ENCODE data around the gene TAF8. TPM values are rescaled to one million over a fixed set of nuclear protein-coding genes. Genes with fewer than 3 reads are reported as not detected.

TAF8 gene
- total RNA-seq, 1 experiment from 2014 or later: 35.5 TPM

Other genes starting within 250 kb of the TAF8 start
- gene USP49, start 155.1 kb upstream of the TAF8 start, total RNA-seq (2021; ENCODE audit: unreplicated experiment): 5.4 TPM
- gene MED20, start 129.4 kb upstream of the TAF8 start, total RNA-seq (2021; ENCODE audit: unreplicated experiment): 24.5 TPM
- 49.1 TPM for gene BYSL, start 129.0 kb upstream of the TAF8 start, total RNA-seq (2021; ENCODE audit: unreplicated experiment)
- 36.8 TPM for gene CCND3, start 108.7 kb upstream of the TAF8 start, total RNA-seq (2021; ENCODE audit: unreplicated experiment)
- gene C6orf132, start 92.1 kb downstream of the TAF8 start, total RNA-seq (2021; ENCODE audit: unreplicated experiment): 12.9 TPM
- gene GUCA1A, start 122.8 kb downstream of the TAF8 start, total RNA-seq (2021; ENCODE audit: unreplicated experiment): not detected
- 1.4 TPM for gene GUCA1B, start 144.4 kb downstream of the TAF8 start, total RNA-seq (2021; ENCODE audit: unreplicated experiment)
- gene MRPS10, start 167.3 kb downstream of the TAF8 start, total RNA-seq (2021; ENCODE audit: unreplicated experiment): 67.6 TPM

Data from Panc1 (cell line).